ENCODE data around the gene SEC31A. TPM values are rescaled to one million over a fixed set of nuclear protein-coding genes. Genes with fewer than 3 reads are reported as not detected.

SEC31A gene
- total RNA-seq, 2 donors from 2014 or later: 191 to 196 TPM

DNA sequence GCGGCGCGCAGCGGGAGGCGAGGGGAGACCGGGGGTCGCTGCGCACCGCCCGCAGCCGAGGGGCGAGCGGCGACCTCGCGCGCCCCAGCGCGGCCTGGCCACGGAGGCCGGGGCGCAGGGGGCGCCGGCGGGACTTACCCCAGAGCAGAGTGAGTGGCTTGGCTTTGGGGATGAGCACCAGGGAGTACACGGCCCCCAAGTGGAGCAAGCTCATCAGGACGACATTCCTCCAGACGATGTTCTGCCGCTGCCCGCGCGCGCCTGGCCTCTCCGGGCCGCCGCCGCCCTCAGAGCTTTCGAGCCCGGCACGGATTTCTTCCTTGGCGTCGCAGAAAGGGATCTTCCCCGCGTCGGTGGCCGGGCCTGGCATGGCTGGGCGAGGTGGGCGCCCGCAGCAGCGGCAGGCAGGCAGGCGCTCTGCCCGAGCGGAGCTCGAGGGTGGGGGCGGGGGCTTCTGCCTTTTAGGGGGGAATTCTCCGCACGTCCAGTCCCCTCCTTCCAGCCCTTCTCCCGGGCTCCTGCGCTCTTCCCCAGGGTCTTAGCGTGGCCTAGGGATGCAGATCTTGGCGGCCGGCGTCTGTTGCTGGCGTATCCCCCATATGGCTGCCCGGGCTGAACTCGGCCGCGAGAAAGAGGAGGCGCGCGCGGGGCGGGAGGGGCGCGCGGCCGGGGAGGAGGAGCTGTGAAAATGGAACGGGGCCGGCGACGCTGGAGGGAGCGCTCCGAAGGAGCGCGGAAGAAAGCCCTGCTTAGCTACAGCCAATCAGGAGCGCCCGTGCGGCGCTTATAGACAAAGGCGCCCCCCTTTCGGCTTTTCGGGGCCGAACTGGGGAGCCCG, 92.6 kb downstream of the SEC31A start, which contains the start of gene SCD5:
Gene SCD5 (minus strand): TSS at position 629 of the 838 bp plus-strand sequence. CDS start 259 bp downstream, at position 370.
- peak within 1 kb of the TSS; percentile 47 to 63 for H3K4me3 ChIP-seq
- H3K36me3 ChIP-seq: no peaks in the 10 kb centered on the region
- DNase-seq (ENCODE audit: low spot score): peak; percentile 68
- H3K9me3 ChIP-seq: no peaks in the 10 kb centered on the region
- peak within 1 kb of the TSS; percentile 55 to 73 for H3K27ac ChIP-seq
- 1% methylated on average over 58 of the region's 94 CpGs for WGBS
- H3K4me1 ChIP-seq (replicated peaks): no peaks in the 10 kb centered on the region
- intact Hi-C loops (cut with DNase I): loop anchor here (2.0 kb wide), 1 partner anchor 336 kb away; no protein-coding TSS in a partner anchor
- no peaks in the 10 kb centered on the region for H3K27me3 ChIP-seq (replicated peaks; ENCODE audit: insufficient read depth)
- TF ChIP-seq POLR2A (IDR thresholded peaks at IDR 0.05) (peak; percentile 18), POLR2AphosphoS5 (IDR thresholded peaks at IDR 0.05) (peak; percentile 31)
- TF ChIP-seq, protein P1, sequence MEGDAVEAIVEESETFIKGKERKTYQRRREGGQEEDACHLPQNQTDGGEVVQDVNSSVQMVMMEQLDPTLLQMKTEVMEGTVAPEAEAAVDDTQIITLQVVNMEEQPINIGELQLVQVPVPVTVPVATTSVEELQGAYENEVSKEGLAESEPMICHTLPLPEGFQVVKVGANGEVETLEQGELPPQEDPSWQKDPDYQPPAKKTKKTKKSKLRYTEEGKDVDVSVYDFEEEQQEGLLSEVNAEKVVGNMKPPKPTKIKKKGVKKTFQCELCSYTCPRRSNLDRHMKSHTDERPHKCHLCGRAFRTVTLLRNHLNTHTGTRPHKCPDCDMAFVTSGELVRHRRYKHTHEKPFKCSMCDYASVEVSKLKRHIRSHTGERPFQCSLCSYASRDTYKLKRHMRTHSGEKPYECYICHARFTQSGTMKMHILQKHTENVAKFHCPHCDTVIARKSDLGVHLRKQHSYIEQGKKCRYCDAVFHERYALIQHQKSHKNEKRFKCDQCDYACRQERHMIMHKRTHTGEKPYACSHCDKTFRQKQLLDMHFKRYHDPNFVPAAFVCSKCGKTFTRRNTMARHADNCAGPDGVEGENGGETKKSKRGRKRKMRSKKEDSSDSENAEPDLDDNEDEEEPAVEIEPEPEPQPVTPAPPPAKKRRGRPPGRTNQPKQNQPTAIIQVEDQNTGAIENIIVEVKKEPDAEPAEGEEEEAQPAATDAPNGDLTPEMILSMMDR (IDR thresholded peaks at IDR 0.05): no peak

DNA sequence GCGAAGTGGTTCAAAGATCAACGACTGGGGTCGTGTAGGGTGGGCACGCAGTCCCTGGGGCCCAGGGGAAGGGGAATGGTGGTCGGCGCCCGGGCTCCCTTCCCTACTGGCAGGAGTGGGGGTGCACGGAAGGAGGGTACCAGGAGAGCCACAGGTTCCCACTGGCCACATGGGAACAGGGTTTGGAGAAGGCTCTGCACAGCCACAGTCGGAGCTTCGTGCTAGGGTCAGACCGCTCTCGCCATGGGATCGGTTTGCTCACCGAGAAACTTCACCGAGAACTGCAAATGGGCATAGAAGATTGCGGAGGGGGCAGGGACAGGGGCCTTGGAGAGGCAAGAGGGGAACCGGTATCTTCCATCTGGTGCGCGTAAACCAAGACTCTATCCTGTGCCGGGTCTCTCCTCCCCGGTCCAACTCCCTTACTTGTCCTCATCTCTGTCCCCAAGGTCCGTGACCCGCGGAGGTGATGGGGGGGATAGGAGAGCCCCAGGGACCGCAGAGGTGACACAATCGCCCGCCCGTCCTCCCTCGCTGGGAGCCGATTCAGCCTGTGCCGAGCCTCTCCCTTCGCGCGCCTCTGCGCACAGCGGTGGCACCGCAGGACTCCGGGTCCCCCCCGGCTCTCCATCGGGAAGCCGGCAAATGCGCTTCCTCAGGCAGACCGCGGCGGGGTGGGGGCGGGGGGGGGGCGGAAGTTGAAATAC, 93.4 kb downstream of the SEC31A start:
- Histone ChIP-seq H3K9me3 (no peaks in the 10 kb centered on the region), H3K4me1 (replicated peaks) (no peaks in the 10 kb centered on the region), H3K4me3 (peak overlapping the region; percentile 47 to 63), H3K27me3 (replicated peaks; ENCODE audit: insufficient read depth) (no peaks in the 10 kb centered on the region), H3K27ac (peak overlapping the region in 1 of 2 donors; percentile 55), H3K36me3 (no peaks in the 10 kb centered on the region)
- no peak for TF ChIP-seq POLR2A (IDR thresholded peaks at IDR 0.05)
- TF ChIP-seq, protein P1 (IDR thresholded peaks at IDR 0.05): no peak
- TF ChIP-seq POLR2AphosphoS5 (IDR thresholded peaks at IDR 0.05): no peak
- intact Hi-C loops (cut with DNase I): loop anchor here (2.0 kb wide), 1 partner anchor 335 kb away; no protein-coding TSS in a partner anchor
- peak; percentile 10 for DNase-seq (ENCODE audit: low spot score)
- 2% methylated on average over 33 of the region's 47 CpGs for WGBS

DNA sequence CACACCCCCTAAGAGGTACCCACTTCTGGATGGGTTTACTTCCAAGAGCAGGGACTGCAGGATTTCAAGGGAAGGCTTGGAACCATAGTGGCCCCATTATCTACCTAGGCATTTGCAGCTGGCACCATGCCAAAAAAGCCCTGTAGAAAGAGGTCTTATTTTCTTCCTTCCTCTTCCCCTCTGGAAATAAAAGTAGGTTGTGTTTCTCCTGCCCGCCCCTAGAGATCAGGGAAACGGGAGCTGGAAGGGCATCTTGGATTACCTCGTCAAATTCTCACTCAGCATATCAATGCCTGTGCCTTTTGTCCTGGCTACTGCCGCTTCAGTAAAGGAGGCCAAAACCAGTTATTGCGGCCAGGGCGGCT, 93.9 kb downstream of the SEC31A start:
- Histone ChIP-seq H3K27ac (no peak overlapping the region), H3K4me1 (replicated peaks) (no peaks in the 10 kb centered on the region), H3K27me3 (replicated peaks; ENCODE audit: insufficient read depth) (no peaks in the 10 kb centered on the region), H3K36me3 (no peaks in the 10 kb centered on the region), H3K9me3 (no peaks in the 10 kb centered on the region), H3K4me3 (peak overlapping the region; percentile 47 to 63)
- TF ChIP-seq, protein P1 (IDR thresholded peaks at IDR 0.05): no peak
- intact Hi-C loops (cut with DNase I): no loop called here
- 21% methylated on average over 6 of the region's 6 CpGs for WGBS
- DNase-seq (ENCODE audit: low spot score): no peak

DNA sequence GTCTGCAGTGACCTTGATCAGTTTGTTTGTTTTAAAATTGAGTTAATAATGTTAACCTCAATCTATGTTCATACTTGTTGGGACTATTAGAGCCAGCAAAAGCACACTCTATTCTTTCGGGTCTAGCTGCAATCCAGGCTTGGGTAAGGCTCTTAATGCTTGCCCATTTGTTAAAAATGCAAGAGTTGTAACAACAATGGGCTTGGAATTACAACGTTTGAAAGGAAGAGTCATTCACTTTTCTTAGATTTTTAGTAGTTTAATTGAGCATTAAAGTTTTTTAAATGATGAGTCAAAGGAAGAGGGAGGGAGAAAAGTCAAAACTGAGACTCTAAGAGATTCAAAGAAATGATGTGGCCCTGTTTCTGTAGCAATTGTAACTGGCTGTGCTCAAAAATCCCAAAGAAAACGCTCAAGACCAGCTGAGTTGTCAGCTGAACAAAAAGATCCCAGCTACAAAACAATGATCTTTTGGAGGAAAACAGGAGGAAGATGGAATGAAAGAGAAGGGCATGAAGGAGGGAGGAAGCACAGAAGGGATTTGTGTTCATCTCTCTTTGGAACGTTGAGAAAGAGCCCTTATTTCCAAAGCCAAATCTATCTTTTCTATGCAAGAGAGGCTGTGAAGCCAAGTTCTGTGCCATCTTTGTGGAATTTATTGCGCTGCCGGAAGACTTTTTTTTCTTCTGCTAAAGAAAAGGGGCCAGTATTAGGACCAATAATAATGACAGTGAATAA, 97.9 kb downstream of the SEC31A start:
- DNase-seq (ENCODE audit: low spot score): no peak
- no peaks in the 10 kb centered on the region for H3K27me3 ChIP-seq (replicated peaks; ENCODE audit: insufficient read depth)
- no peaks in the 10 kb centered on the region for H3K9me3 ChIP-seq
- no peak overlapping the region for H3K4me3 ChIP-seq
- H3K27ac ChIP-seq: no peak overlapping the region
- 38% methylated on average over 6 of the region's 6 CpGs for WGBS
- H3K4me1 ChIP-seq (replicated peaks): no peaks in the 10 kb centered on the region
- TF ChIP-seq, protein P1 (IDR thresholded peaks at IDR 0.05): no peak
- TF ChIP-seq POLR2A (IDR thresholded peaks at IDR 0.05): no peak
- TF ChIP-seq POLR2AphosphoS5 (IDR thresholded peaks at IDR 0.05): no peak
- H3K36me3 ChIP-seq: no peaks in the 10 kb centered on the region
- intact Hi-C loops (cut with DNase I): no loop called here

Data from prostate gland (tissue), 2 donors.